Measurements from ENCODE around the gene ARSI.

ARSI gene

DNA sequence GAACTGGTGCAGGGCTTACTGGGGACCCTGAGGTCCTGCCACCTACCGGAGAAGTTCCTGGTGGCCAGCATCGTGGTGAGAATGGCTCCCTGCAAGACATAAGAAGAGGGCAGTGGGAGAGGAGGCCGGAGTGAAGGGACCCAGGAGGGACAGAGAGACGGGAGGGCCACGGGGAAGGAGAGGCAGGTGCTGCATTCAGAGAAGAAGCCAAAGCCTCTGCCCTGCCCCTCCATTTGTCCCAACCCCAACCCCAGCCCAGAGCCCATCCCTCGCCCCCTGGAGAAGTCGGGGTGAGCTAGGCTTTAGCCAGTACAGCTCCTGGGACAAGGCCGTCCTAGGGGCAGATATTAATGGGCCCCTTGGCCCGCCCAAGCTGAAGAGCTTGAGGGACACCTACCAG is 55.0 kb downstream of the ARSI start:
- H3K27ac ChIP-seq: no peak overlapping the region
- TF ChIP-seq, protein P1, sequence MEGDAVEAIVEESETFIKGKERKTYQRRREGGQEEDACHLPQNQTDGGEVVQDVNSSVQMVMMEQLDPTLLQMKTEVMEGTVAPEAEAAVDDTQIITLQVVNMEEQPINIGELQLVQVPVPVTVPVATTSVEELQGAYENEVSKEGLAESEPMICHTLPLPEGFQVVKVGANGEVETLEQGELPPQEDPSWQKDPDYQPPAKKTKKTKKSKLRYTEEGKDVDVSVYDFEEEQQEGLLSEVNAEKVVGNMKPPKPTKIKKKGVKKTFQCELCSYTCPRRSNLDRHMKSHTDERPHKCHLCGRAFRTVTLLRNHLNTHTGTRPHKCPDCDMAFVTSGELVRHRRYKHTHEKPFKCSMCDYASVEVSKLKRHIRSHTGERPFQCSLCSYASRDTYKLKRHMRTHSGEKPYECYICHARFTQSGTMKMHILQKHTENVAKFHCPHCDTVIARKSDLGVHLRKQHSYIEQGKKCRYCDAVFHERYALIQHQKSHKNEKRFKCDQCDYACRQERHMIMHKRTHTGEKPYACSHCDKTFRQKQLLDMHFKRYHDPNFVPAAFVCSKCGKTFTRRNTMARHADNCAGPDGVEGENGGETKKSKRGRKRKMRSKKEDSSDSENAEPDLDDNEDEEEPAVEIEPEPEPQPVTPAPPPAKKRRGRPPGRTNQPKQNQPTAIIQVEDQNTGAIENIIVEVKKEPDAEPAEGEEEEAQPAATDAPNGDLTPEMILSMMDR (IDR thresholded peaks at IDR 0.05): no peak
- H3K9me3 ChIP-seq (ENCODE audit: control insufficient read depth, low read length): no peaks in the 10 kb centered on the region

DNA sequence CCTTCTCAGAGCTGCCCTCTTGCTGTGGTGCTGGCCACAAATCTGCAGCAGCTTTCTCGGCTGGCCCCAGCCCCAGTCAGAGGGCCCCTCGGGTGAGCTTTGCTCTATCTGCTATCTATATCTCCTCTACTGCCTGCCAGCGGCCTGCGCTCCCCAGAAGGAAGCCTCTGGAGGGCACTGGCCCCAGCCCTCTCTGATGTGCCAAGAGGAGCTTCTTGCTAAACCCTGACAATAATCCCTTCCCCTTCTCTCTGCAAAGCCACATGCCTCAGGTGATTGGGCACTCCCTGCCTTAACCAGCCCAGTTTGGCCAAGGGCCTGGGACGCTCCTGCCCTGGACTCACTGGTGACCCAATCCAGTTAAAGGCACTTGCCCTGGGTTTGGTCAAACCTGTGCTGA is 55.9 kb downstream of the ARSI start:
- Histone ChIP-seq H3K9ac (no peak overlapping the region), H3K36me3 (ENCODE audit: control insufficient read depth, insufficient read depth, low read length) (no peaks in the 10 kb centered on the region), H3K4me2 (ENCODE audit: low read length) (no peak overlapping the region), H3K27me3 (ENCODE audit: control insufficient read depth, insufficient read depth, low read length) (no peaks in the 10 kb centered on the region), H2AFZ (no peak overlapping the region), H3K4me1 (no peaks in the 10 kb centered on the region), H3K27ac (no peak overlapping the region), H3K9me3 (ENCODE audit: control insufficient read depth, low read length) (no peaks in the 10 kb centered on the region), H3K79me2 (no peaks in the 10 kb centered on the region), H3K4me3 (ENCODE audit: low read depth, low read length) (no peak overlapping the region)
- TF ChIP-seq, protein P1 (IDR thresholded peaks at IDR 0.05): no peak

More for the DNA sequence above, 55.0 kb downstream of the ARSI start:
- Histone ChIP-seq H2AFZ (no peak overlapping the region), H3K36me3 (ENCODE audit: control insufficient read depth, insufficient read depth, low read length) (no peaks in the 10 kb centered on the region), H3K9ac (no peak overlapping the region), H3K79me2 (no peaks in the 10 kb centered on the region), H3K4me2 (ENCODE audit: low read length) (no peak overlapping the region), H3K4me1 (no peaks in the 10 kb centered on the region), H3K4me3 (ENCODE audit: low read depth, low read length) (no peak overlapping the region), H3K27me3 (ENCODE audit: control insufficient read depth, insufficient read depth, low read length) (no peaks in the 10 kb centered on the region)

DNA sequence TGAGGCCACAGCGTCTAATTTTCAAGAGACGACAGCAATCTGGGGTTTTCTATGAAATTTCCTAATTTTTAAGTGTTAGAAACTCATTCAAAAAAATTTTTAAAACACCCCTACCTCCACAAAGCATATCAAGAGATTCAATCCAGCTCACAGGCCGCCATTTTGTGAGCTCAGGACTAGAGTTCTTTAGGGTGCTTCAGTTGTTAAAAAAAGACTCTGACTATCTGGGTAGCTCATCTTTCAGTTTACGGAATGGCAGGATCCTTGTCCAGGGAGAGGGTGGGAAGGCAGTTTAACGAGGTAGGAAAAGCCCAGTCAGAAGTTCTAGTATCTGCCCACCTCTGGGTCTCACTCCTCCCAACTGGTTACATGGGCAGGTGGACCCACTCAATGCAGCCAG is 56.3 kb downstream of the ARSI start:
- Histone ChIP-seq H3K4me2 (ENCODE audit: low read length) (no peak overlapping the region), H3K27ac (no peak overlapping the region), H3K9me3 (ENCODE audit: control insufficient read depth, low read length) (no peaks in the 10 kb centered on the region), H3K27me3 (ENCODE audit: control insufficient read depth, insufficient read depth, low read length) (no peaks in the 10 kb centered on the region), H3K4me3 (ENCODE audit: low read depth, low read length) (no peak overlapping the region), H3K9ac (no peak overlapping the region), H3K79me2 (no peaks in the 10 kb centered on the region), H2AFZ (no peak overlapping the region), H3K4me1 (no peaks in the 10 kb centered on the region), H3K36me3 (ENCODE audit: control insufficient read depth, insufficient read depth, low read length) (no peaks in the 10 kb centered on the region)
- TF ChIP-seq, protein P1 (IDR thresholded peaks at IDR 0.05): no peak

Data from parathyroid adenoma (tissue), 2 donors.